ENCODE results near the gene MMRN2. TPM values are rescaled to one million over a fixed set of nuclear protein-coding genes. Genes with fewer than 3 reads are reported as not detected.
"Not testable (repeated sequence)": the region's sequence is repeated elsewhere in the genome, so short reads cannot be mapped to it uniquely, and the experiment has no call there.

The MMRN2 gene
- total RNA-seq, 1 donor from 2014 or later = 53.1 TPM

DNA sequence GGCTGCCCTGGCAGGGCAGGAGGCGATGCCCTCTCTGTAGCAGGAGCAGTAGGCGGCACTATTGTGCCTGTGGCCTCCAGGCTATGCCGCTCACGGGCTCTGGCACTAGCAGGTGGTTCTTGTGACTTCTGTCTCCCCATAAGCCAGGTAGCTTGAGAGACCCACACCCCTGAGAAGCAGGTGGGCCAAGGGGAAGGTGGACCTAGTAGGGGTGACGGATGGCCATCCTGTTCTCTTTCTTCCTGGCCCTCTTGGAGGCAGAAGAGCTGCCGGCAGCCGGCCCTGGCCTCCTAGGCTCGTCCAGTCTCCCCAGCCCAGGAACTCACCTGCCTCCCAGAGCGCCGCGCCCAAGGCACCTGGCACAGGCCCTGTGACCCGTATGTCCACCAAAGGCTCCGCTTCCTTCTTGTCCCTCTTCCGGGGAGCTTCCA is 15.4 kb downstream of the MMRN2 start:
- H3K9me3 ChIP-seq = no peaks in the 10 kb centered on the region
- DNase-seq = no peak
- H3K36me3 ChIP-seq = peaks cover 25% of the 10 kb centered on the region
- no peaks in the 10 kb centered on the region for H3K27me3 ChIP-seq (ENCODE audit: low read depth)
- ATAC-seq = no peak
- intact Hi-C loops (cut with DNase I) = no loop called here
- TF ChIP-seq, protein P1, sequence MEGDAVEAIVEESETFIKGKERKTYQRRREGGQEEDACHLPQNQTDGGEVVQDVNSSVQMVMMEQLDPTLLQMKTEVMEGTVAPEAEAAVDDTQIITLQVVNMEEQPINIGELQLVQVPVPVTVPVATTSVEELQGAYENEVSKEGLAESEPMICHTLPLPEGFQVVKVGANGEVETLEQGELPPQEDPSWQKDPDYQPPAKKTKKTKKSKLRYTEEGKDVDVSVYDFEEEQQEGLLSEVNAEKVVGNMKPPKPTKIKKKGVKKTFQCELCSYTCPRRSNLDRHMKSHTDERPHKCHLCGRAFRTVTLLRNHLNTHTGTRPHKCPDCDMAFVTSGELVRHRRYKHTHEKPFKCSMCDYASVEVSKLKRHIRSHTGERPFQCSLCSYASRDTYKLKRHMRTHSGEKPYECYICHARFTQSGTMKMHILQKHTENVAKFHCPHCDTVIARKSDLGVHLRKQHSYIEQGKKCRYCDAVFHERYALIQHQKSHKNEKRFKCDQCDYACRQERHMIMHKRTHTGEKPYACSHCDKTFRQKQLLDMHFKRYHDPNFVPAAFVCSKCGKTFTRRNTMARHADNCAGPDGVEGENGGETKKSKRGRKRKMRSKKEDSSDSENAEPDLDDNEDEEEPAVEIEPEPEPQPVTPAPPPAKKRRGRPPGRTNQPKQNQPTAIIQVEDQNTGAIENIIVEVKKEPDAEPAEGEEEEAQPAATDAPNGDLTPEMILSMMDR (IDR thresholded peaks at IDR 0.05) = no peak
- H3K4me1 ChIP-seq = peaks cover 11% of the 10 kb centered on the region
- H3K27ac ChIP-seq = no peak overlapping the region
- H3K4me3 ChIP-seq = no peak overlapping the region

DNA sequence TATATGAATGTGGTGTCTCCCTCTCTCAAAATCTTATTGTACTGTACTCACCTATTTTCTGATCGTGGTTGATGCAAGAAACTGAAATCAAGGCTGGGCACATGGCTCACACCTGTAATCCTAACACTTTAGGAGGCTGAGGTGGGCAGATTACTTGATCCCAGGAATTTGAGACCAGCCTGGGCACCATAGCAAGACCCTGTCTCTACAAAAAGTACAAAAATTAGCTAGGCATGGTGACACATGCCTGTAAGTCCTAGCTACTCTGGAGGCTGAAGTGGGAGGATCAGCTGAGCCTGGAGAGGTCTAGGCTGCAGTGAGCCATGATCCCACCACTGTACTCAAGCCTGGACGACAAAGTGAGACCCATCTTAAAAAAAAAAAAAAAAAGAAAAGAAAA is 16.0 kb downstream of the MMRN2 start:
- intact Hi-C loops (cut with DNase I) = no loop called here
- H3K27me3 ChIP-seq (ENCODE audit: low read depth) = no peaks in the 10 kb centered on the region
- H3K4me3 ChIP-seq = no peak overlapping the region
- peaks cover 30% of the 10 kb centered on the region for H3K36me3 ChIP-seq
- ATAC-seq (no peak), DNase-seq (no peak)
- peaks cover 9% of the 10 kb centered on the region for H3K4me1 ChIP-seq
- H3K9me3 ChIP-seq = no peaks in the 10 kb centered on the region
- H3K27ac ChIP-seq = no peak overlapping the region
- TF ChIP-seq, protein P1 (IDR thresholded peaks at IDR 0.05) = no peak

DNA sequence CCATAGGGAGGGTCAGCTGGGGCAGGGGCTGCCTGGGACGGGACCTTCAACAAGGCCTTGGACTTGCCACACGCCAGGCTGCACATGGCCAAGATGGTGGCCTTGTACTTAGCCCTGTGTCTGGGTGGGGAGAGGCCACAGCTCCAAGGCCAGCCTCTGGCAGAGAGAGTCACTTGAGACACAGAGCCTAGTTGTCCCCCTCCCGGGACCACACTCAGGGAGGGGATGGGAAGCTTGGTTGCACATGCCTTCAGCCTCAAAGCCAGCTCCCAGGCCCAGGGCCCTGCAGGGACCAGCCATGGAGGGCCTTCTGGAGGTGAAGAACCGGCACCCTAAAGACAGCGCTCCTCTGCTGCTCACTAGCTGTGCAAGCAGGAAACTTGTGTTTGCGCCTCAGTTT is 16.7 kb downstream of the MMRN2 start:
- TF ChIP-seq, protein P1 (IDR thresholded peaks at IDR 0.05) = no peak
- ATAC-seq (no peak), DNase-seq (no peak)
- no peak overlapping the region for H3K4me3 ChIP-seq
- H3K27ac ChIP-seq = no peak overlapping the region
- peaks cover 1% of the 10 kb centered on the region for H3K4me1 ChIP-seq
- H3K9me3 ChIP-seq = no peaks in the 10 kb centered on the region
- no peaks in the 10 kb centered on the region for H3K27me3 ChIP-seq (ENCODE audit: low read depth)
- peaks cover 34% of the 10 kb centered on the region for H3K36me3 ChIP-seq
- intact Hi-C loops (cut with DNase I) = no loop called here

GRCh38 chr10:86940076-86940475 is 17.3 kb downstream of the MMRN2 start:
- peaks cover 34% of the 10 kb centered on the region for H3K36me3 ChIP-seq
- H3K4me1 ChIP-seq; H3K27ac ChIP-seq; H3K4me3 ChIP-seq; ATAC-seq; H3K27me3 ChIP-seq (ENCODE audit: low read depth); DNase-seq; H3K9me3 ChIP-seq; intact Hi-C loops (cut with DNase I): not testable (repeated sequence)

DNA sequence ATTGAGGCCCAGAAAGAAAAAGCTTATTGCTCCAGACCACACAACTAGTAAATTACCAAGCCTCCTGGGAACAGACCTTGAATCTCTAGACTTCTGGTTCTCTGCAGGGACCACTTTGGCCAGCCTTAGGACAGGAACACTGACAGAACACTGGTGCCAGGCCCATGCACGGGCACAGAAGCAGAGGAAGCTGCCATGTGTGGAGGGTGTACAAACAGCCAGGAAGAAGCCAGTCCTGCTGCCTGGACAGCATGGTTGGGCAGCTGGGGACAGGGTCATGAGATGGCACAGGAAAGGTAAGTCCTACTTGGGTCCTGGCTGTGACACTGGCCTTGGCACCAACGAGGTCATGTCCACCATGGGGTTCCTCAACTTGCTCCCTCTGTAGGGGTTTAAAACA is 19.2 kb downstream of the MMRN2 start:
- no peak for DNase-seq
- Histone ChIP-seq H3K27me3 (ENCODE audit: low read depth) (no peaks in the 10 kb centered on the region), H3K9me3 (no peaks in the 10 kb centered on the region), H3K4me1 (no peaks in the 10 kb centered on the region), H3K36me3 (peaks cover 34% of the 10 kb centered on the region), H3K4me3 (no peak overlapping the region), H3K27ac (no peak overlapping the region)
- ATAC-seq = no peak
- intact Hi-C loops (cut with DNase I) = no loop called here
- TF ChIP-seq, protein P1 (IDR thresholded peaks at IDR 0.05) = no peak

DNA sequence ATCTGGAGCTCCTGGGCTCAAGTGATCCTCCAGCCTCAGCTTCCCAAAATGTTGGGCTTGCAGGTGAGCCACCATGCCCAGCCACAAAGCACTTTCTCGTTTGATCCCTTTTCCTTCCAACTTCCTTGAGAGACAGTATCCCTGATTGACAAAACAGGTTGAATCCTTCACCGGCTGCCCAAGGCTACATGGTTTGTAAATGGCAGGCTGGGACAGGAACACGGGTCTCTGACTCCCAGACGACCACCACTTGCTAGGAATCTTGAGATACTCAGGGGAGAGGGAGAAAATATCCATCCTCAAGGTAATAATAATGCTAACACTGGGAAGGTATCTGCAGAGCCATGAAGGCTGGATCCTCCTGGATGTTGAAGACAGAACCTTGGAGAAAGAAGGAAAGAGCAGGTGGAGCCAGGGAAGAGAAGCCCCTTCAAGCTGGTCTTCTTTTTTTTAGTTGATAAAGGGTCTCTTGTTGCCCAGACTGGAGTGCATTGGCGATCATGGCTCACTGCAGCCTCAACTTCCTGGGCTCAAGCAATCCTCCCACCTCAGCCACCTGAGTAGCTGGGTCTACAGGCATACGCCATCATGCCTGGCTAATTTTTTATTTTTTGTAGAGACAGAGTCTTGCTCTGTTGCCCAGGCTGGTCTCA is 19.8 kb downstream of the MMRN2 start:
- no peak overlapping the region for H3K27ac ChIP-seq
- no peaks in the 10 kb centered on the region for H3K4me1 ChIP-seq
- TF ChIP-seq, protein P1 (IDR thresholded peaks at IDR 0.05) = no peak
- no peak overlapping the region for H3K4me3 ChIP-seq
- intact Hi-C loops (cut with DNase I) = no loop called here
- no peak for ATAC-seq
- no peaks in the 10 kb centered on the region for H3K27me3 ChIP-seq (ENCODE audit: low read depth)
- peaks cover 34% of the 10 kb centered on the region for H3K36me3 ChIP-seq
- H3K9me3 ChIP-seq = no peaks in the 10 kb centered on the region
- no peak for DNase-seq
